Mammary epithelial cell (primary cell): ENCODE data around the gene NXPH2.

ENCODE experiments used
- EZH2 ChIP-seq: IDR thresholded peaks from 2 replicates; pipeline ENCODE4 v1.6.1; 2012; ENCODE audit warnings: low read length, inconsistent platforms, borderline replicate concordance
- TF ChIP-seq, protein P1 (sequence below), 2 donors: IDR thresholded peaks in 1 of 2; conservative IDR thresholded peaks in 1 of 2; 2 replicates each; pipeline ENCODE4 v1.5.1; 2011 to 2012; ENCODE audit warnings: inconsistent platforms in 2 of 2, low read length in 2 of 2, mild to moderate bottlenecking in 2 of 2, control low read depth in 1 of 2, low read depth in 1 of 2; ENCODE audit not compliant: insufficient read depth in 1 of 2; ENCODE audit errors: extremely low read depth in 1 of 2

DNA sequence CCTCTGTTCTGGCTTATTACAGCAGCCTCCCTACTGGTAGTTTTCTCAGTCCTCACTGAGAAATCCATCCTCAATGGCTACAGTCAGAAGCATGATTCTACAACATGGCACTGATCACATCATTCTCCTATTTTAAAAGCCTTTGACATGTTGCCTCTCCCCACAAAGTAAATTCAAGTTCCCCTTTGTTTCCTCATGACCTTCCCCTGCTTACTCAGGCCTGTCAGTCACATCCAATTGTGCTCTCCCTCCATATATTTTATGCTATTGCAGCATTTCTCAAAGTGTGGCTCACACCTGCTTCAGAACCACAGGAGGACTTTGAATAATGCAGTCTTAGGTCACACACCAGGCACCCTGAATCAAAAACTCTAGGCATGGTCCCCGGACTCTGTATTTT, 154.0 kb downstream of the NXPH2 start:
- TF ChIP-seq, protein P1, sequence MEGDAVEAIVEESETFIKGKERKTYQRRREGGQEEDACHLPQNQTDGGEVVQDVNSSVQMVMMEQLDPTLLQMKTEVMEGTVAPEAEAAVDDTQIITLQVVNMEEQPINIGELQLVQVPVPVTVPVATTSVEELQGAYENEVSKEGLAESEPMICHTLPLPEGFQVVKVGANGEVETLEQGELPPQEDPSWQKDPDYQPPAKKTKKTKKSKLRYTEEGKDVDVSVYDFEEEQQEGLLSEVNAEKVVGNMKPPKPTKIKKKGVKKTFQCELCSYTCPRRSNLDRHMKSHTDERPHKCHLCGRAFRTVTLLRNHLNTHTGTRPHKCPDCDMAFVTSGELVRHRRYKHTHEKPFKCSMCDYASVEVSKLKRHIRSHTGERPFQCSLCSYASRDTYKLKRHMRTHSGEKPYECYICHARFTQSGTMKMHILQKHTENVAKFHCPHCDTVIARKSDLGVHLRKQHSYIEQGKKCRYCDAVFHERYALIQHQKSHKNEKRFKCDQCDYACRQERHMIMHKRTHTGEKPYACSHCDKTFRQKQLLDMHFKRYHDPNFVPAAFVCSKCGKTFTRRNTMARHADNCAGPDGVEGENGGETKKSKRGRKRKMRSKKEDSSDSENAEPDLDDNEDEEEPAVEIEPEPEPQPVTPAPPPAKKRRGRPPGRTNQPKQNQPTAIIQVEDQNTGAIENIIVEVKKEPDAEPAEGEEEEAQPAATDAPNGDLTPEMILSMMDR (conservative IDR thresholded peaks at IDR 0.05 in 1 of 2, IDR thresholded peaks at IDR 0.05 in 1 of 2; ENCODE audit: extremely low read depth in 1 of 2, insufficient read depth in 1 of 2, low read depth in 1 of 2, low read length in 2 of 2) = no peak
- no peak for TF ChIP-seq EZH2
